Anterior cingulate cortex (tissue), 58 donors: ENCODE data around the gene IL22.

Source experiments
- DNase-seq, 58 donors: peaks; one replicate each; lab custom pipeline; 2025; lab: John Stamatoyannopoulos, UW

IL22 gene

GRCh38 chr12:68253504-68253903, at the start of gene IL22:
TSS of gene IL22 (minus strand) at chr12:68253604. CDS start at chr12:68253448, 156 bp downstream.
- no peak for DNase-seq

- DNase-seq, result no peak
Observed at GRCh38 chr12:68297929-68298328, 44.5 kb upstream of the IL22 start.

GRCh38 chr12:68294251-68294650, 40.8 kb upstream of the IL22 start:
- DNase-seq, result no peak

- DNase-seq, result no peak
Observed at GRCh38 chr12:68293347-68293746, 39.9 kb upstream of the IL22 start.

- DNase-seq, result peak in 2 of 58 donors; percentile 2 to 58
Observed at GRCh38 chr12:68292151-68292943, 38.9 kb upstream of the IL22 start.

- DNase-seq, result no peak
Observed at GRCh38 chr12:68291396-68292036, 38.1 kb upstream of the IL22 start.

- no peak for DNase-seq
Observed at GRCh38 chr12:68290126-68290525, 36.7 kb upstream of the IL22 start.

GRCh38 chr12:68287106-68287505, 33.7 kb upstream of the IL22 start:
- no peak for DNase-seq

- DNase-seq, result no peak
Observed at GRCh38 chr12:68286396-68286795, 33.0 kb upstream of the IL22 start.

- DNase-seq, result peak in 1 of 58 donors; percentile 2
Observed at GRCh38 chr12:68285541-68285940, 32.1 kb upstream of the IL22 start.

GRCh38 chr12:68281322-68282077, 28.1 kb upstream of the IL22 start:
- DNase-seq, result no peak

- DNase-seq, result no peak
Observed at GRCh38 chr12:68280240-68280639, 26.8 kb upstream of the IL22 start.

- no peak for DNase-seq
Observed at GRCh38 chr12:68279227-68280054, 26.0 kb upstream of the IL22 start.

- no peak for DNase-seq
Observed at GRCh38 chr12:68276402-68276930, 23.1 kb upstream of the IL22 start.

GRCh38 chr12:68272732-68273131, 19.3 kb upstream of the IL22 start:
- DNase-seq, result no peak

- DNase-seq, result no peak
Observed at GRCh38 chr12:68271346-68271745, 17.9 kb upstream of the IL22 start.

- no peak for DNase-seq
Observed at GRCh38 chr12:68270358-68270757, 17.0 kb upstream of the IL22 start.

GRCh38 chr12:68269779-68270178, 16.4 kb upstream of the IL22 start:
- no peak for DNase-seq

- DNase-seq, result no peak
Observed at GRCh38 chr12:68268967-68269366, 15.6 kb upstream of the IL22 start.

- DNase-seq, result no peak
Observed at GRCh38 chr12:68267892-68268396, 14.5 kb upstream of the IL22 start.
